ENCODE measurements around the gene ZNF771.

ZNF771 gene

GRCh38 chr16:30399435-30400186 is 7.8 kb upstream of the ZNF771 start:
- DNase-seq (ENCODE audit: low spot score) = no peak

GRCh38 chr16:30401768-30402425 is 5.5 kb upstream of the ZNF771 start:
- DNase-seq (ENCODE audit: low spot score) = no peak

GRCh38 chr16:30406795-30407101 is 658 bp upstream of the ZNF771 start:
- DNase-seq (ENCODE audit: low spot score) = no peak

- no peak for DNase-seq (ENCODE audit: low spot score)
Observed at GRCh38 chr16:30407804-30408534, 563 bp downstream of the ZNF771 start.

- peak; percentile 92 for DNase-seq (ENCODE audit: low spot score)
Observed at GRCh38 chr16:30409125-30410060, 2.0 kb downstream of the ZNF771 start.

GRCh38 chr16:30413112-30413806 is 5.9 kb downstream of the ZNF771 start:
- no peak for DNase-seq (ENCODE audit: low spot score)

GRCh38 chr16:30414159-30414558 is 6.8 kb downstream of the ZNF771 start:
- DNase-seq (ENCODE audit: low spot score) = no peak

- DNase-seq (ENCODE audit: low spot score) = no peak
Observed at GRCh38 chr16:30416047-30416603, 8.7 kb downstream of the ZNF771 start.

GRCh38 chr16:30416624-30417528 is 9.5 kb downstream of the ZNF771 start:
- DNase-seq (ENCODE audit: low spot score) = no peak

GRCh38 chr16:30417529-30418349 is 10.3 kb downstream of the ZNF771 start:
- peak; percentile 89 for DNase-seq (ENCODE audit: low spot score)

- no peak for DNase-seq (ENCODE audit: low spot score)
Observed at GRCh38 chr16:30418350-30419181, 11.2 kb downstream of the ZNF771 start.

GRCh38 chr16:30421010-30421409 is 13.6 kb downstream of the ZNF771 start:
- no peak for DNase-seq (ENCODE audit: low spot score)

- DNase-seq (ENCODE audit: low spot score) = no peak
Observed at GRCh38 chr16:30428055-30428454, 20.6 kb downstream of the ZNF771 start.

- no peak for DNase-seq (ENCODE audit: low spot score)
Observed at GRCh38 chr16:30429418-30429677, 21.9 kb downstream of the ZNF771 start.

GRCh38 chr16:30429678-30430427 is 22.4 kb downstream of the ZNF771 start, which contains the start of gene DCTPP1:
TSS of gene DCTPP1 (minus strand) at chr16:30430030. CDS start at chr16:30429980, 50 bp downstream.
- peak; percentile 92 for DNase-seq (ENCODE audit: low spot score)

GRCh38 chr16:30430428-30430970 is 23.1 kb downstream of the ZNF771 start:
- no peak for DNase-seq (ENCODE audit: low spot score)

GRCh38 chr16:30434852-30435251 is 27.4 kb downstream of the ZNF771 start:
- no peak for DNase-seq (ENCODE audit: low spot score)

Data from left forelimb (tissue), 1 donor.